ENCODE measurements around the gene NRCAM.
"Not testable (repeated sequence)": the region's sequence is repeated elsewhere in the genome, so short reads cannot be mapped to it uniquely, and the experiment has no call there.

NRCAM gene

GRCh38 chr7:108363659-108364058 is 92.6 kb downstream of the NRCAM start:
- Histone ChIP-seq H3K27me3 (ENCODE audit: control insufficient read depth in 1 of 2, insufficient read depth in 2 of 2, low read length in 2 of 2) (no peaks in the 10 kb centered on the region), H3K36me3 (ENCODE audit: insufficient read depth, low read length) (no peaks in the 10 kb centered on the region), H3K4me3 (ENCODE audit: low read depth in 1 of 2, low read length in 2 of 2) (no peak overlapping the region), H3K9me3 (ENCODE audit: low read length) (no peaks in the 10 kb centered on the region), H3K9ac (ENCODE audit: low read length) (no peak overlapping the region), H3K27ac (ENCODE audit: low read depth, low read length) (no peak overlapping the region), H3K4me1 (ENCODE audit: insufficient read depth, low read length) (no peaks in the 10 kb centered on the region)

DNA sequence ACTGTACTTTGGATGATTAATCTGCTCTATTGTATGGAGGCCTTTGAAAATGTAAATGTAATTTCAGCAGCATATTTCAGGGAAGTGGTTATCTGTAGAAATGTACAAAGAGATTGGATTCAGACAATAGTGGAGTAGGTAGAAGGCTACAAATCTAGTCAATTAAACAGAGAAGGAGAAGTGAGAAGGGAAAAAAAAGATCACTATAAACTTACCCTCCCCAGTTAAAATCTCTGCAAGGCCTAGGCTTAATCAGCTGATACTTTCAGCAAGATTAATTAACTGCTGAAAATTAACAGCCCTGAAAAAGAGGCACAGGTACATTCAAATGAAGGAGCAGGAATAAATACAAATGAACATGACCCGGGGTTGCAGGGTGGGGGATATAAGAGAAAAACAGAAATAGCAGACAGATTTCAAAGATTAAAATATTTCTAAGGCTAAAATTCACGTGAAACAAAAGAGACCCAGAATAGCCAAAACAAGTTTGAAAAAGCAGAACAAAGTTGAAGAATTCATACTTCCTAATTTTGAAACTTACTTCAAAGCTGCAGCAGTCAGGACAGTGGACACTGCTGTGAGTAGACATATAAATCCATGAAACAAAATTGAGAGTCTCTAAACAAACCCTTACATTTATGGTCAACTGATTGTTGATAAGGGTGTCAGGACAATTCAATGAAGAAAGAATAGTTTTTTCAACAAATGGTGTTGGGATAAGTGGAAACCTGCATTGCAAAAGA is 96.0 kb downstream of the NRCAM start:
- Histone ChIP-seq H3K36me3 (ENCODE audit: insufficient read depth, low read length) (no peaks in the 10 kb centered on the region), H3K27ac (ENCODE audit: low read depth, low read length) (no peak overlapping the region), H3K4me3 (ENCODE audit: low read depth in 1 of 2, low read length in 2 of 2) (no peak overlapping the region), H3K4me1 (ENCODE audit: insufficient read depth, low read length) (no peaks in the 10 kb centered on the region), H3K27me3 (ENCODE audit: control insufficient read depth in 1 of 2, insufficient read depth in 2 of 2, low read length in 2 of 2) (no peaks in the 10 kb centered on the region), H3K9me3 (ENCODE audit: low read length) (no peaks in the 10 kb centered on the region), H3K9ac (ENCODE audit: low read length) (no peak overlapping the region)

DNA sequence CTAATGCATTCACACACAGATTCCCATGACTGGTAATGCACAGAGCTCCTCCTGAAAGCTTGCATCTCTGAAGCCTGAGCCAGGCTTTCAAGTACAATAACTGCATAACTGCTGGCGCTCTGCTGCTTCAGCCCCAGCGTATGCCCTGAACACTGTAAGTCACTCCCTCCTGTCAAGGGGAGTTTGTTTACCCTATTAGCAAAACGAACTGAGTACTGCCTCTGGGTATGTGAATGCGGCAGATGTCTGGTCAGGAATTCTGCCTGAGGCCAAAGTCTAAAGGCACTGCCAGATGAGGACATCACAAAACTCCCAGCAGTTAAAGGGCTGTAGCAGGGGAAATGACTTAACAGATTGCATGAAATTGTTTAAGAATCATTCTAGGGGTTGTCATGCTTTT is 97.7 kb downstream of the NRCAM start:
- H3K4me1 ChIP-seq (ENCODE audit: insufficient read depth, low read length), result no peaks in the 10 kb centered on the region
- H3K9ac ChIP-seq (ENCODE audit: low read length), result no peak overlapping the region
- H3K36me3 ChIP-seq (ENCODE audit: insufficient read depth, low read length), result no peaks in the 10 kb centered on the region
- no peak overlapping the region for H3K4me3 ChIP-seq (ENCODE audit: low read depth in 1 of 2, low read length in 2 of 2)
- no peak overlapping the region for H3K27ac ChIP-seq (ENCODE audit: low read depth, low read length)
- H3K9me3 ChIP-seq (ENCODE audit: low read length), result no peaks in the 10 kb centered on the region
- no peaks in the 10 kb centered on the region for H3K27me3 ChIP-seq (ENCODE audit: control insufficient read depth in 1 of 2, insufficient read depth in 2 of 2, low read length in 2 of 2)

GRCh38 chr7:108351729-108352131 is 104.5 kb downstream of the NRCAM start:
- Histone ChIP-seq H3K4me3 (ENCODE audit: low read depth in 1 of 2, low read length in 2 of 2) (no peak overlapping the region), H3K9me3 (ENCODE audit: low read length) (no peaks in the 10 kb centered on the region), H3K4me1 (ENCODE audit: insufficient read depth, low read length) (no peaks in the 10 kb centered on the region), H3K27ac (ENCODE audit: low read depth, low read length) (no peak overlapping the region), H3K36me3 (ENCODE audit: insufficient read depth, low read length) (no peaks in the 10 kb centered on the region), H3K9ac (ENCODE audit: low read length) (no peak overlapping the region), H3K27me3 (ENCODE audit: control insufficient read depth in 1 of 2, insufficient read depth in 2 of 2, low read length in 2 of 2) (no peaks in the 10 kb centered on the region)

- H3K9ac ChIP-seq (ENCODE audit: low read length), result no peak overlapping the region
- no peaks in the 10 kb centered on the region for H3K9me3 ChIP-seq (ENCODE audit: low read length)
- H3K27ac ChIP-seq (ENCODE audit: low read depth, low read length), result no peak overlapping the region
- H3K27me3 ChIP-seq (ENCODE audit: control insufficient read depth in 1 of 2, insufficient read depth in 2 of 2, low read length in 2 of 2), result no peaks in the 10 kb centered on the region
- H3K4me1 ChIP-seq (ENCODE audit: insufficient read depth, low read length), result no peaks in the 10 kb centered on the region
- no peaks in the 10 kb centered on the region for H3K36me3 ChIP-seq (ENCODE audit: insufficient read depth, low read length)
- no peak overlapping the region for H3K4me3 ChIP-seq (ENCODE audit: low read depth in 1 of 2, low read length in 2 of 2)
Observed at GRCh38 chr7:108348913-108349312, 107.3 kb downstream of the NRCAM start.

GRCh38 chr7:108347616-108348015 is 108.6 kb downstream of the NRCAM start:
- Histone ChIP-seq H3K4me1 (ENCODE audit: insufficient read depth, low read length) (no peaks in the 10 kb centered on the region), H3K4me3 (ENCODE audit: low read depth in 1 of 2, low read length in 2 of 2) (no peak overlapping the region)

DNA sequence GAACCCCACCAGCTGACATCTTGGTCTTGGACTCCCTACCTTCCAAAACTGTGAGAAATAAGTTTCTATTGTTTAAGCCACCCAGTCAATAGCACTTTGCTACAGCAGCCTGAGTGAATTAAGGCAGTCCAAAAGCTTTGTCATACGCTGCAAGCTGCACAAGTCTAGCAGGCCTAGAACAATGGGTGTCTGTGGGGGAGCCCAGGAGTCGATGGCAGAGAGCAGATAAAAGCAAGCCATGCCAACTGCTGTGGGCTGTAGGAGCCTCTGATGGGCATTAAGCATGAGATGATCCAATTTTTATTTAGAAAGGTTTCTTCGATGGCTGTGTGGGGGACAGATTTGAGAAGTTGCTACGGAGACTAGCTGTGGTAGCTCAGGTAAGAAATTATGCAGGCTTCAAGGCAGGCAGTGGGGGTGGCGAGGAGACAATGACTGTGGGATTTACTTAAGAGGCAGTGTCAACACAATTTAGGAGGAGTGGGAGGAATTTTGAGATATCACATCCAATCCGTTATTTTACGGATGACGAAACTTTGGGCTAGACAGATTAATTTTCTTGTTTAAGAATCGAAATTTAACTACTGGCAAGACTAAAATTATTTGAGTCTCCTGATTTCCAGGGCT is 110.4 kb downstream of the NRCAM start:
- no peaks in the 10 kb centered on the region for H3K27me3 ChIP-seq (ENCODE audit: control insufficient read depth in 1 of 2, insufficient read depth in 2 of 2, low read length in 2 of 2)
- H3K4me3 ChIP-seq (ENCODE audit: low read depth in 1 of 2, low read length in 2 of 2), result no peak overlapping the region
- H3K9ac ChIP-seq (ENCODE audit: low read length), result no peak overlapping the region
- H3K9me3 ChIP-seq (ENCODE audit: low read length), result no peaks in the 10 kb centered on the region
- no peak overlapping the region for H3K27ac ChIP-seq (ENCODE audit: low read depth, low read length)
- no peaks in the 10 kb centered on the region for H3K36me3 ChIP-seq (ENCODE audit: insufficient read depth, low read length)
- no peaks in the 10 kb centered on the region for H3K4me1 ChIP-seq (ENCODE audit: insufficient read depth, low read length)

More at GRCh38 chr7:108347616-108348015, 108.6 kb downstream of the NRCAM start:
- Histone ChIP-seq H3K27me3 (ENCODE audit: control insufficient read depth in 1 of 2, insufficient read depth in 2 of 2, low read length in 2 of 2) (no peaks in the 10 kb centered on the region), H3K36me3 (ENCODE audit: insufficient read depth, low read length) (no peaks in the 10 kb centered on the region), H3K27ac (ENCODE audit: low read depth, low read length) (no peak overlapping the region), H3K9ac (ENCODE audit: low read length) (no peak overlapping the region), H3K9me3 (ENCODE audit: low read length) (no peaks in the 10 kb centered on the region)

DNA sequence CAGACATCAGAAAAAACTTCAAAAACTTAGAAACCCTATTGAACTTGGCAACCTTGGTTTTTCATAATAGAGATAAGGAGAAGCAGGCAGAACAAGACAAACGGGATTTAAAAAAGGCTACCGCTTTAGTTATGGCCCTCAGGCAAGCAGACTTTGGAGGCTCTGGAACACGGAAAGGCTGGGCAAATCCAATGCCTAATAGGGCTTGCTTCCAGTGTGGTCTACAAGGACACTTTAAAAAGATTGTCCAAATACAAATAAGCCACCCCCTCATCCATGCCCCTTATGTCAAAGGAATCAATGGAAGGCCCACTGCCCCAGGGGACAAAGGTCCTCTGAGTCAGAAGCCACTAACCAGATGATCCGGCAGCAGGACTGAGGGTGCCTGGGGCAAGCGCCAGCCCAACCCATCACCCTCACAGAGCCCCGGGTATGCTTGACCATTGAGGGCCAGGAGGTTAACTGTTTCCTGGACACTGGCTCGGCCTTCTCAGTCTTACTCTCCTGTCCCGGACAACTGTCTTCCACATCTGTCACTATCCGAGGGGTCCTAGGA is 115.3 kb downstream of the NRCAM start:
- Histone ChIP-seq H3K9ac (ENCODE audit: low read length) (no peak overlapping the region), H3K9me3 (ENCODE audit: low read length) (no peaks in the 10 kb centered on the region), H3K27ac (ENCODE audit: low read depth, low read length) (no peak overlapping the region), H3K27me3 (ENCODE audit: control insufficient read depth in 1 of 2, insufficient read depth in 2 of 2, low read length in 2 of 2) (no peaks in the 10 kb centered on the region), H3K36me3 (ENCODE audit: insufficient read depth, low read length) (no peaks in the 10 kb centered on the region), H3K4me1 (ENCODE audit: insufficient read depth, low read length) (no peaks in the 10 kb centered on the region), H3K4me3 (ENCODE audit: low read depth in 1 of 2, low read length in 2 of 2) (no peak overlapping the region)

DNA sequence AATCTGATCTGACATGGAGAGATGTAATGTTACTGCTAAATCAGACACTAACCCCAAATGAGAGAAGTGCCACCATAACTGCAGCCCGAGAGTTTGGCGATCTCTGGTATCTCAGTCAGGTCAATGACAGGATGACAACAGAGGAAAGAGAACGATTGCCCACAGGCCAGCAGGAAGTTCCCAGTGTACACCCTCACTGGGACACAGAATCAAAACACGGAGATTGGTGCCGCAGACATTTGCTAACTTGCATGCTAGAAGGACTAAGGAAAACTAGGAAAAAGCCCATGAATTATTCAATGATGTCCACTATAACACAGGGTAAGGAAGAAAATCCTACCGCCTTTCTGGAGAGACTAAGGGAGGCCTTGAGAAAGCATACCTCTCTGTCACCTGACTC is 115.8 kb downstream of the NRCAM start:
- not testable (repeated sequence) for H3K27ac ChIP-seq (ENCODE audit: low read depth, low read length); H3K4me3 ChIP-seq (ENCODE audit: low read depth in 1 of 2, low read length in 2 of 2); H3K36me3 ChIP-seq (ENCODE audit: insufficient read depth, low read length); H3K9ac ChIP-seq (ENCODE audit: low read length); H3K9me3 ChIP-seq (ENCODE audit: low read length); H3K4me1 ChIP-seq (ENCODE audit: insufficient read depth, low read length); H3K27me3 ChIP-seq (ENCODE audit: control insufficient read depth in 1 of 2, insufficient read depth in 2 of 2, low read length in 2 of 2)

GRCh38 chr7:108335269-108335918 is 120.8 kb downstream of the NRCAM start:
- Histone ChIP-seq H3K9ac (ENCODE audit: low read length) (no peak overlapping the region), H3K36me3 (ENCODE audit: insufficient read depth, low read length) (no peaks in the 10 kb centered on the region), H3K27me3 (ENCODE audit: control insufficient read depth in 1 of 2, insufficient read depth in 2 of 2, low read length in 2 of 2) (no peaks in the 10 kb centered on the region), H3K9me3 (ENCODE audit: low read length) (no peaks in the 10 kb centered on the region), H3K4me1 (ENCODE audit: insufficient read depth, low read length) (no peaks in the 10 kb centered on the region), H3K4me3 (ENCODE audit: low read depth in 1 of 2, low read length in 2 of 2) (no peak overlapping the region), H3K27ac (ENCODE audit: low read depth, low read length) (no peak overlapping the region)

DNA sequence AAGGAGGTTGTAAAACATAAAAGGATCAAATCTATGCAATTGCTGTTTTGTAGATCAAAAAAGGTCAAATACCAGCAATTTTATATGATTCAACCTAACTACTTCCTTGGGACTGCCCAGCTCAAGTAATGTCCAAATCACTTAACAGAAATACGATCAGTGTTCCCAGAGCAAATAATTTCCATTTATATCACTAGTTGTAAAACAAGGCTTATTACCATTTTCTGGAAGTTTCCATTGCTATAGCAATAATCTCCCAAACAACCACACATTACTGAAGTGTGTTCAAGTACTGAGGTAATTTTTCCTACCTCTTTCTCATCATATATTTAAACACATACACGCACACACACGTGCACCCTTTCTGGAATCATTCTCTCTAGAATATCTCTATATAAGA is 123.3 kb downstream of the NRCAM start:
- no peaks in the 10 kb centered on the region for H3K27me3 ChIP-seq (ENCODE audit: control insufficient read depth in 1 of 2, insufficient read depth in 2 of 2, low read length in 2 of 2)
- H3K4me3 ChIP-seq (ENCODE audit: low read depth in 1 of 2, low read length in 2 of 2), result no peak overlapping the region
- no peak overlapping the region for H3K27ac ChIP-seq (ENCODE audit: low read depth, low read length)
- no peaks in the 10 kb centered on the region for H3K9me3 ChIP-seq (ENCODE audit: low read length)
- H3K36me3 ChIP-seq (ENCODE audit: insufficient read depth, low read length), result no peaks in the 10 kb centered on the region
- H3K4me1 ChIP-seq (ENCODE audit: insufficient read depth, low read length), result no peaks in the 10 kb centered on the region
- no peak overlapping the region for H3K9ac ChIP-seq (ENCODE audit: low read length)
